ENCODE results near the gene CLIC4.

CLIC4 gene

DNA sequence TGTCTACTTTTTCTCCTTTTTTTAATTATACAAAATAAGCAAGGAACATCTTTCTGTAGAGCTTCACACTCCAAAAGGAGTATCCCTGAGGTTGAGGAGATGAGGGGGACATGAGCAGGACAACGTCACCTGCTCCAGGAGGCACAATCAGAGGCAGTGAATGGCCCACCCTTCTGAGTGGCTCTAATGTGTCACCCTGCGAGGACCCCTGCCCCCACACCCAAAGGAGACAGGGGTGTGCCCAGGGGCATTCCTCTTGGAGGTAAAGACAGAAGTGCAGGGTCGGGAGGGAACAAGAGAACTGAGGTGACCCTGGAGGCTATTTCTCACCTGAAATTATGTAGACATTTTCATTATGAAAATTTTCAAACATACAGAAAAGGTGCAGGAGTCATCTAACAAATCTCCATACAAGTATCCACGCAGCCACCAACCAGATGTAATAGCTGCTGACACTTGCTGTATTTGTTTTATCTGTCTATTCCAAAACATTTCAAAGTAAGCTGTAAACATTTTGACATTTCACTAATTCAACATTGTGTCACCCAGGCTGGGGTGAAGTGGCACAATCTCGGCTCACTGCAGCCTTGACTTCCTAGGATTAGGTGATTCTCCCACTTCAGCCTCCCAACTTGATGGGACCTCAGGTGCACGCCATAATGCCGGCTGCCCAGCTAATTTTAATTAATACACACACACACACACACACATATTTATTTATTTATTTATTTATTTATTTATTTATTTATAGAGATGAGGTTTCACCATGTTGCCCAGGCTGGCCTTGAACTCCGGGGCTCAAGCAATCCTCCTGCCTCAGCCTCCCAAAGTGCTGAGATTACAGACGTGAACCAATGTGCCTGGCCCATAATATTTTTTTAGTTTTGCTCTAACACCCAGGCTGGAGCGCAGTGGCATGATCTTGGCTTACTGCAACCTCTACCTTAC, 114.1 kb downstream of the CLIC4 start:
- DNase-seq (ENCODE audit: low read depth) = no peak

DNA sequence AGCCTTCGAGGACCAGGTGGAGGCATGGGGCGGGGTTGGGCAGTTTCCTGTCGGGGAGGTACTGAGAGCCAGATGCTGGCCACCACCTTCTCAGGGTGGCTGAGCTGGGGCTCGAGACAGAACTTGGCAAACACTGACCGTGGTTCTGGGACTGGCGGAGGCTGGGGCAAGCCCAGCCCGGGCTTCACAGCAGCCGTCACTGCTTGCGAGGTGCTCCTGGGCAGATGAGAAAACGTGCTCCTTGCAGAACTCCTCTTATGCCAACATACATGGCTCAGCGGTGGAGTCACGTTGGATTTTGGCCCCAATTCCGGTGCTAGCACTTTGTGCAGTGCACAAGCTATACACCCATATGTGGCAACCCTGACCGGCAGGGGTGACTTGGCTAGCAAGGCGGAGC, 115.6 kb downstream of the CLIC4 start:
- DNase-seq (ENCODE audit: low read depth) = no peak

DNA sequence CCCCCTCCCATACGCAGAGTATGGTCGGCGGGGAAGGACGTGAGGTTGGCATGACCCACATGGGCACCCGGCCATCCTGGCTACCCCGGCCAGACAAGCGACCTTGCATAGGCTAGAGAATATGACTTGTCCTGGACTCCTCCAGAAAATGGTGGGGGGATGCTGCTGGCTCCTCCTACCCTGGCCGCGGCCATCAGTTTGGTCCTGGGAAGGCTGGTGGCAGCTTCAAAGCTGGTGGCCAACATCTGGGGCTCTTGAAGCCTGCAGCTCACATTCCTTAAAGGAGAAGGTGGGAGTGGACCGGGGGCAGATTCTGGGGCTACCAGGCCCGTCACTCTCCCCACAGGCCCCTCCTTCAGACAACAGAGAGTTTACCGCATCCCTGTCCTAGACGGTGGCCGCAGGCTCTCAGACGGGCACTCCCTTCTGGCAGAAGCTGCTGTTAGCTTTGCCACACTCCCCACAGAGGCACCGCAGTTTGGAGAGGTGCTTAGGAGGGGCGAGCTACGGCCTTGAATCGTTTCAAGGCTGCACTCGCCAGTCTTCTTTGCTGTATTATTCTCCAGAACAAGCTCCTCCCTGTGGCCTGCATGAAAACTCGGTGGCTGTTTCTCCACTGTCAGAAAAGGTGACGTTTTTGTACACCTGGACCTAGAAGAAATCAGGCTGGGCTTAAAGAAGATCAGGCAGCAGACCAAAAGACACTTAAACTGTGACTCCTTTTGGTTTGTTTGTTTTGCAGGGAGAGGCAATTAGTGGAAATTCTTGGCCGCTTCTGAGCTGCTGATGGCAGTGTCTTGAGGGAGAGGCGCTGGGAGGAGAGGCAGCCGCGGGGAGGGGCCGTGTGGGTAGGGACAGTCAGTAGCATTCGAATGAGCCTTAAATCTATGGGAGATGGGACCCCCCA, 116.8 kb downstream of the CLIC4 start:
- no peak for DNase-seq (ENCODE audit: low read depth)

DNA sequence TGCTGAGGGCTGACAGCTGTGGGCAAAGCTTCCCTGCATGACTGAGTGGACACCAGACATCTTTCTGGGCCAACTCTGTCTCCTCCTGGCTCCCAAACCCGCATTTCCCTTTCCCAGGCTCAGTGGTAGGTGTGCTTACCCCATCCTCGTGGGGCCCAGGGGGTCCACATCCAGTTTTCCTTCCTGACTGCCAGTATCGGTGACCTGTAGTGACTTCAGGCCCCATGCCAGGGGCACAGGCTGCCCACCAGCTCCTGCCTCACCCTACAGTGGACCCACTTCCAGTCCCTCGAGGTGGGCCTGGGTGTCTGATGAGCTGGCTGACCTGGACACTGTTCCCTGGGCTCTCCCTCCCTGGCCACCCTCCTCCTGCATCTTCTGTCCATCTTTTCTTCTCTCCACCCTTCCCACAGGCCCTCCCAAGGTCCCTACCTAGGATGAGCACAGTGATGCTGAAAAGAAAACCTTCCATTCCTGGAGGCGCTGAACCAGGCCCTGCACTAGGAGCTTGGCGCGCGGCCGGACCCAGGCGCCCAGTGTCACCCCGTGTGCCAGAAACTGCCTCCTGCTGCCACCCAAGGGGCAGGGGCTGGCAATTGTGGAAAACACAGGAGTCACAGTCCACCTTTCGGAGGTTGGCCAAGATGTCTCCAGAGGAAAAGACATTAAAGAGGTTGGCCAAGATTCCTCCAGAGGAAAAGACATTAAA, 117.7 kb downstream of the CLIC4 start:
- DNase-seq (ENCODE audit: low read depth) = no peak

DNA sequence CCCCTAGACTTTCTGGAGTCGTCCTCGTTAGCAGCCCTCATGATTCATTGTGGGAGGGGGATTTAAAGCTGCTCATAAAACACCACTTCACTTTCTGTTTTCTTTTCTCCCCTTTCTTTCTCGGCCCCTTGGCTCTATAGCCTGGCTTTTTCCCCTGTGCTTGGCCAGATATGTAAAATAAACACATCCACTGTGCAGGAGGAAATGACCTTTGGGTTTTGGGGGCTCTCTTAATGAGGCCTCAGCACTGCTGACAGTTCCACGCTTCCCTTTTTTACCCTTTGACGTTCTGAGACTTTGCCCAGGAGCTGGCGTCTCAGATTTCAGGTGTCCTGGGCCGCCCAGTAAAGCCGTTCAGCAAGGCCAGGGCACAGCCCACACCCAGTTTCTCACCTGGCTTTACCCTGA, 119.1 kb downstream of the CLIC4 start:
- no peak for DNase-seq (ENCODE audit: low read depth)

DNA sequence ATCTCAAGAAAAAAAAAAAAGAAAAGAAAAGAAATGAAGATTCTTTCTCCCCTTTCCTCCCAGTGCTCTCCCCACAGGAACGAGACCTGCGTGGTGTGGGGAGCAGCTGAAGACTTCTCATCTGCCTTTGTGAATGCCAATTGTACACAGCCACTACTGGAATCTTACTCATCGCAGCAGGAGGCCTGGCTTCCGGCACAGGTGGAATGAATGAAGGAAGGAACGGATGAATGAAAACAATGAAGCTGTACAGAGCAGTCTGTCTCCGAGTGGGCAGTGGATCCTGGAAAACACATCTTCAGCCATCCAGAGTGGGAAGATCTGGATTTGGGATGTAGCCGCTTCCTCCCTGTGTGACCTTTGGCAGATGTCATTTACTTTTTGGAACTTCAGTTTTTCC, 119.9 kb downstream of the CLIC4 start:
- DNase-seq (ENCODE audit: low read depth) = no peak

DNA sequence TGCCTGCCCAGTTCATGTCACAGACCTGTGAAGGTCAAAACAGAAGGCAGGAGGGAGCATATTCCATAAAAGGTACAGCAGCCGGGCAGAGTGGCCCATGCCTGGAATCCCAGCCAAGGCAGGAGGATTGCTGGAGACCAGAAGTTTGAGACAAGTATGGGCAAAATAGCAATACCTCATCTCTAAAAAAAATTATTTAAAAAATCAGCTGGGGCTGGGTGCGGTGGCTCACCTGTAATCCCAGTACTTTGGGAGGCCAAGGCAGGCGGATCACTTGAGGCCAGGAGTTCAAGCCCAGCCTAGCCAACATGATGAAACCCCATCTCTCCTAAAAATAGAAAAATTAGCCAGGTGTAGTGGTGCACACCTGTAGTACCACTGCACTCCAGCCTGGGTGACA, 120.3 kb downstream of the CLIC4 start:
- DNase-seq (ENCODE audit: low read depth) = no peak

DNA sequence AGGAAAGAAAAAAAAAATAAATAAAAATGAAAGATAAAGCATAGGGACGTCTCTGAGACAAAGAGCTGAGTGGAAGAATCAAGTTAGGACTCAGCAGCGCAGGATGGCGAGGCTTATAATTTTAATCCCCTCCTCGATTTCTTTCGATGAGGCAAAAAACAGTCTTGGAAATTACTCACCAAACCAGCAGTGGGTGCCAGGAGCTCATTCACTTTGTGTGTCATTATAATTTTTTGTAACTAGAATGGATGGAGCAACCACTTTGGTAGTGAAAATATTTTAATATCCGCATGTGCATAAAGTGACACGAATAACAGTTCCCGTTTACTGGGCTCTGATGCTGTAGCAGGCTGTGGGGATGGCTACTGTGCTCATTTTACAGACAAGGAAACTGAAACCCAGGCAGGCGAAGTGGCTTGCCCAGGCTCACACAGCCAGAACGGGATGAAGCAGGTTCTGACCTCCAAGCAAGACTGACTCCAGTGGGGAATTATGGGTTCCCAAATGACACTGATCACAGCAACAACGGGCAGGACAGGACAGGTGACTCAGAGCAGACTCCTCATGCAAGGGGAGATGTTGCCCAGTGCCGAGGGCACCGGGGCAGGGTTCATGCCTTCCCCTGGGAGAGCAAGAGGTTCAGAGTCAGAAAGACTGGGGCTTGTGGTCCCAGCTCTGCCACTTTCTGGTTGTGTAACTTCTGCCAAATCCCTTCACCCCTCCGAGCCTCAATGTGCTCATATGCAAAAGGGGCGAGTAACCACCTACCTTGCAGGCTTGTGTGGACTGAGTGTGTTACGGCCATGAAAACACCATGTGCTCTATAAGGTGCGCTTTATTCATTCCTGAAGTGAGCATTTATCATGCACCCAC, 121.2 kb downstream of the CLIC4 start:
- DNase-seq (ENCODE audit: low read depth) = no peak

DNA sequence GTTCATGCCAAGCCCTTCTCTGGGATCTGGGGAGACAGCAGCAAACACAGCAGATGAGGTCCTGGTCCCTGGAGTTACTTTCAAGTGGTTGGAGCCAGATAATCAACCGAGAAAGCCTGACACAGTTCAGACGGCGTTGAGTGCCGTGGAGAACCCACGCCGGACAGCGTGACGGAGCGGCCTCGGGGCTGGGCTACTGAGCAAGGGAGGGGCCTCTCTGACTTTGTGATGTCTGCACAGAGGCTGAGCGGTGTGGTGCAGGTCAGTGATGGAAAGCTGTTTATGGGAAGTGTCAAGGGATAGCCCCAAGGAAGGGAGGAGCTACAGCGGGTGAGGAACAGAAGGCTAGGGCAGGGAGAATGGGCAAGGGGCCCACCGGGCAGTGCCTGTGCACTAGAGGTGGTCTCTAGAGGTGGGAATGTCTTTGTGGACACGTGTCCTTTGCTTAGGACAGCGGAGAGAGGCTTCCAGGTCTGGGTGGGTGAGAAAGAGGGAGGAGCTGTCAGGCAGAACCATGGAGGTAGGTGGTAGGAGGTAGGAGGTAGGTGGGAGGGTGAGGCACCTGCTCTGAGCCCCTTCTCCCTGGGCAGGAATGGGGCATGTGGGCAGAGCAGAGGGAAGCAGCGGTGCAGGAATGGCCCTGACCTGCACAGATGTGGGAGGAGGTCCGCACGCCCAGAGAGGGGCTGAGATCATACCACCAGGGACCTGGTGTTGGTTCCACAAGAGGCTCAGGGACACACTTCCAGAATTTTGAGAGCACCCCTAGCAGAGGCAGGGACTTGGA, 122.0 kb downstream of the CLIC4 start:
- no peak for DNase-seq (ENCODE audit: low read depth)

DNA sequence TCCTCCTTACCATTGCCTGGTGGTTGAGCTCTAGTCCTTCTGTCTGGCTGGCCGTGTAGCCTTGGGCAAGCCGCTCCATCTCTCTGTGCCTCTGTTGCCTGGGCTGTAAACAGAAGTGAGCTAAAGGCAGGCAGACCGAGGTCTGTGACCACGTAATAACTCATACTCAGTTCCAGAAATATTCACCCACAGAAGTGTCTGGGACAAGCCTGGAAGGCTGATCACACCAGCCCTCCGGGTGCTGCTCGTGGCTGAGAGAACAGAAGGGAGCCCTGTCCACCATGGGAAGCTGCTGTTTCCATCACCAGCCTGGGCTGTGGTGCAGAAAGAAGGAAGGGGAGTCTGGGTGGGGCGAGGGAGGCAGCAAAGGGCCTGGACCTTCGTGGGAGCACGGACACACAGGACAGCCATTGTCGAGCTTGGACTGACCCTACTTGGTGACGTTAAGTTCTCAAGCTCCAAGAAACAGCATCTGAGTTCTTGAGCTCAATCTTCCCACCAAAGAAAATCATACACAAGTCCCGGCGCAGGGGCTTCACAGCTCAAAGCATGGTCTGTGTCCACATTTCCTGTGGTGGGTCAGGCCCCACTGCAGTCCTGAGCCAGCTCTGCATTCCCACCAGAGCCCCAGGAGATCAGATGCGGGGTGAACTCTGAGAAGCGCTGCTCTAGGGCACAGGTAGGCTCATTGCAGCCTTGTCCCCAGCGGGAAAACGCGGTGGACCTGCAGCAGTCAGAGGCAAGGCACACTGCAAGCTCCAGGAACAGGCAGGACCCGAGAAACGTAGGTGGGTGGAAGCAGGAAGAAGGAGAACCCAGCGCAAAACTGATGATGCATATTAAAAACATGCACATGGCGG, 123.0 kb downstream of the CLIC4 start:
- DNase-seq (ENCODE audit: low read depth) = no peak

DNA sequence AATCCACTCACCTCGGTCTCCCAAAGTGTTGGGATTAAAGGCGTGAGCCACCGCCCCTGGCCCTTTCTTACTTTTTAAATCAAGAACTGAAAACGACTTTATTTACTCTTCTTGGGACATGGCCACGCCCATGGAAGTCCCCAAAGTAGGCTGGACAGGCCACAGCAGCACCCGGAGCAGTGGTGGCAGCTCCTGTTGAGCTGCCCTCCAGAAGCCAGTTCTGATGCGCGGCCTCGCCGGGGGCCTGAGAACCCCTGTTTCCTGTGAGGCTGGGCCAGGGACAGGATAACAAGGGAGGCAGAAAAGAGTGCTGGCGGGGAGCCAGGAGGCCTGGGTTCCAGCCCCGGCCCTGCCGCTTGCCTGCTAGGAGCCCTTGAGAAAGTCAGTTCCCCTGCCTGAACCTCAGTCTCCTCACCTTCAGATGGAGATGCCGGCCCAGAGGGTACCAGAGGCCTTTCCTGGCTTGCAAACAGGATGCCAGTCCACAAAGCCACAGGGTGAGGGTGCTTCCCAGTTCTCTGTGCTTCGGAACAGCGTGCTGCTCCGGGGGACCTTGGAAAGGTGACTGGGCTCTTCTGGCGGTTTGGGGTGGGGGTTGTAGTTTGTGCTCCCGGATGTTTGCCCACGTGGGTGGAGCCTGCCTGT, 125.4 kb downstream of the CLIC4 start:
- DNase-seq (ENCODE audit: low read depth) = no peak

DNA sequence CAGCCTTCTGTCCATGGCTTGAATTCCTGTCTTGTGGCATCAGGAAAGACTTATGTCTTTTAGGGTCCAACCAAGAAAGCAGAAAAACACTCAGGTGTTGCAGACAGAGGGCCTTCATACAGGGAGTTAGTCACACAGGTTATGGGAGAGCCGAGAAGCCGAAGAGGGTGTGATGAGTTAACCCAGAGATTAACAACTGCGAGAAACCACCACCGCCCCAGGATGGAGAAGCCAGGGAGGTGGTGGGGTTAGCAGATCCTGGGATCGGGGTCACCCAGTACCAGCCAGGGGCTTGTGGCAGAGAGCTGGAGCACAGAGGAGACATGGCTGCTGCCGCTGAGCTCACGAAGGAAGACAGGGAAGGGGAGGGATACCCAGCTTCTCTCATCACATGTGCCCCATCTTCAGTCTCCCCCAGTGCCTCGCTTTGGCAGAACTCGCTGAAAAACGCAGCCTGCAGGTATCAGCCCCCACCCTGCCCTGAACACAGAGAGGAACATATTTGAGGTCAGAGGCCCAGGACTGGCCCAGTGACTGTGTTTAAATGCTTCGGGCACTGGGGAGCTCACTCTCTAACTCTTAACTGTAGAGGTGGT, 126.2 kb downstream of the CLIC4 start:
- no peak for DNase-seq (ENCODE audit: low read depth)

DNA sequence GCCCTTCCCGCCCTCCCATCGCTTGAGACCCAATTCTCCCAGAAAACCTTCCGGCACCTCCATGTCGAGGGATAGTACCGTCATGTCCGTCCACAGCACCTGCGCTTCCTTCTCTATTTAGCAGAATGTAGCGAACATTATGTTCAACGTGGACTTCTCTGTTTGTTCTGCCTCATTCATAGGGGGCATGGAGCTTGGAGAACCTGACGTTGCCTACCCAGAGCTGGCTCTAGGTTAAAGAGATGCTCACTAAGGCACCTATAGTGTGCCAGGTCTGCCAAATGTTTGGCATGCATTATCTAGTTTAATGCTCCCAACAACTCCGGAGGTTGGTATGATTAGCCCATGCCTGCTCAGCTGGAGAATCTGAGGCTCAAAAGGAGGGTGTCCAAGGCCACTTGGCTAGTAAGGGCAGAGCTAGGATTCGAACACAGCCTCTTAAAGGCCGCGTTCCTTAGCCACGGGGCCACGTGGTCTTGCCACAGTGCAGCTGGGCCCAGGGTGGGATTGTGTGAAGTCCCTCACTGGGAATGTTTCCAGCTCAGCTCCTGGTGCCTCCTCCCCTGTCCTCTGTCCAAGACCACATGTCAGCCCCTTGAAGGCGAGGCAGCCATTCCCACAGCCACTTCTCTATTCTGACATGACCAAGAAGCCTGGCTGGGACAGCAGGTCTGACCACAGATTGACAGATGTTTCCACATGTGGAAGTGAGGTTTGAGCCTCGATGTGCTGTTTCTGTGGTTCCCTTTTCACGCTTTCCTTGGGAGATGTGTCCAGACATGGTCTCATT, 127.0 kb downstream of the CLIC4 start:
- no peak for DNase-seq (ENCODE audit: low read depth)

DNA sequence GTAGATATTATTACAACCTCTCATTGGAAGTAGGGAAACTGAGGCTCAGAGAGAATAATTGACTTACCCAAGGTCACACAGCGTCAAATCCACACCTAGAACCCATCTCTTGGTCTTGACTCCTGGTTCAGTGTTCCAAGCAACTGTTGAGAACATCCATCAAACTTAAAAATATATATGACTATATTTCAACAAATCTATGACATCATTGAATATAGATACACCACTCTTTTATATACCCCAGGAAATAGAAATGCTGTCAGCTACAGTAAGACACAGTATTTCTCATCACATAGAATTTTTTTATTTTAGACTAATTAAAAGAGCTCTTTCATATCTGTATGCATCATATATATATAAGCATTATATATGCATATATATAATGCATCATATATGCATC, 127.9 kb downstream of the CLIC4 start:
- no peak for DNase-seq (ENCODE audit: low read depth)

DNA sequence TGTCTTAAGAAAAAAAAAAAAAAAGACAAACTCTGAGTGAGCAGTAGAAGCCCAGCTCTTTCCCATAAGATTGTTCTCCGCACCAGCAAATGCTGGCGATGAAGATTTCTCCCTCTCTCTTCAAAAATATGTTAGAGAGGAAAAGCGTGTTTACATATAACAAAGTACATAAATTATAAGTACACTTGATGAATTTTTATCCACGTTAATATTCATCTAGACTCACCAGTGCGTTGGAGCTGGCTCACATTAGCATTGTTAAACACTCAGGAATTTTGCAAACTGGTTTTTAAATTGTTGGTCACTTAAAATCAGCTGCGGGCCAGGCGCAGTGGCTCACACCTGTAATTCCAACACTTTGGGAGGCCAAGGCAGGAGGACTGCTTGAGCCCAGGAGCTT, 128.8 kb downstream of the CLIC4 start:
- DNase-seq (ENCODE audit: low read depth) = no peak

DNA sequence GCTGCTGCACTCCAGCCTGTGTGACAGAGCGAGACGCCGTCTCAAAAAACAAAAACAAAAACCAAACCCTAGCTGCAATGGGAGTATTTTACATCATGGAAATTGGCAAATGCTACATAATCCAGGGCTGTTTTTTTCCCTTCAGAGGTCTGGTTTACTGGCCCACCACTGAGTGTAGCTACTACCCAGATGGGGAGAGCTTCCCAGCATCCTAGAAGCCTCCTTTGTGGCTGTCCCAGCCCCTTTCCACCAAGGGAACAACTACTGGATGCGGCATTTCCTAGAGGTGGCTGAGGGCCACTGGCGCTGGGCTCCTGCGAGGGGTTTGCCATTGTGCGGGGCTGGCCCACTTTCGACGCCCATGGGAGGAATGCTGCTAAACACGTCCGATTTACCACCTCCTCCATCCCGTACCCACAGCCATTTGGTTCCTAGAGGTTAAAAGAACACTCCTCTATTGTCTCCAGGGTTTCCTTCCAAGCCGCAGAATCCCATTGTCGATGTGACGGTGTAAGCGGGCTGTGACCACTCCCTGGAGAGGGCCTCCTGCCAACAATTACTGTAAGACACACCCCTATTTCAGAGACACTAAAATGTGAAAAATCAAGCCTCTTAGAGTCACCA, 129.5 kb downstream of the CLIC4 start:
- no peak for DNase-seq (ENCODE audit: low read depth)

DNA sequence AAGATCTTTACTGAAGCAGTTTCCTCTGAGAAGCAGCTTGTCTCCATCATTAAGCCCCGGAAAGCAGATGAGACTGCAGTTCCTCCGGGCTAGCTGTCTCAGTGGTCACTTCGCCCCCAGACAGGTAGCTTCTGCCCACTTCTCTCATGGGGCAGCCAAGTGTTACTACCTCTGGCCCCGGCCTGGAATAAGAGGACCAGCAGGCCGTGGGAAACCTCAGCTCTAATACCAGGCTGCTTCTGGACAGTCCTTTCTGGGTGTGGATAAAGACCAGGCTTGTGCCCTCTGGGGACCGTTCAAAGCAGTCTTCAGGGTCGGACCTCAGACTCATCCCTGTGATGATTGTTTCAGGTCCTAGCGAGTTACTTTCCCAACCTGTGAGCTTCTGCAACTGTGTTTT, 130.0 kb downstream of the CLIC4 start:
- DNase-seq (ENCODE audit: low read depth) = no peak

All from activated T-cell treated with anti-CD3 and anti-CD28 coated beads for 24 hours (primary cell).